HG02884 (cell line): Measurements from ENCODE around the gene PTPRD.

Source experiments
- ATAC-seq: cut with Tn5 transposase; IDR thresholded peaks from one replicate; pipeline ENCODE4 v1.9.1; 2021; ENCODE audit warnings: mild to moderate bottlenecking, moderate library complexity; ENCODE audit not compliant: unreplicated experiment

PTPRD gene

GRCh38 chr9:10055886-10056395 lies 556.9 kb downstream of the PTPRD start:
- ATAC-seq, result no peak

- ATAC-seq, result no peak
These were observed 558.3 kb downstream of the PTPRD start for GRCh38 chr9:10054456-10054855.

GRCh38 chr9:10052916-10053315 lies 559.9 kb downstream of the PTPRD start:
- ATAC-seq, result no peak

GRCh38 chr9:10052181-10052580 lies 560.6 kb downstream of the PTPRD start:
- no peak for ATAC-seq

GRCh38 chr9:10050016-10050415 lies 562.8 kb downstream of the PTPRD start:
- ATAC-seq, result no peak

- no peak for ATAC-seq
These were observed 563.8 kb downstream of the PTPRD start for GRCh38 chr9:10048994-10049393.

GRCh38 chr9:10045598-10045997 lies 567.2 kb downstream of the PTPRD start:
- ATAC-seq, result no peak

- no peak for ATAC-seq
These were observed 571.0 kb downstream of the PTPRD start for GRCh38 chr9:10041726-10042229.

- ATAC-seq, result no peak
These were observed 576.7 kb downstream of the PTPRD start for GRCh38 chr9:10036095-10036494.

GRCh38 chr9:10032166-10032565 lies 580.6 kb downstream of the PTPRD start:
- ATAC-seq, result no peak

- no peak for ATAC-seq
These were observed 586.3 kb downstream of the PTPRD start for GRCh38 chr9:10026443-10026984.

GRCh38 chr9:10015755-10016154 lies 597.0 kb downstream of the PTPRD start:
- no peak for ATAC-seq

- ATAC-seq, result no peak
These were observed 597.9 kb downstream of the PTPRD start for GRCh38 chr9:10014889-10015288.

- ATAC-seq, result no peak
These were observed 603.4 kb downstream of the PTPRD start for GRCh38 chr9:10009401-10009800.

GRCh38 chr9:10008101-10008799 lies 604.6 kb downstream of the PTPRD start:
- no peak for ATAC-seq

- no peak for ATAC-seq
These were observed 605.4 kb downstream of the PTPRD start for GRCh38 chr9:10007356-10007755.

GRCh38 chr9:10005206-10005605 lies 607.6 kb downstream of the PTPRD start:
- ATAC-seq, result no peak

GRCh38 chr9:10003047-10003446 lies 609.8 kb downstream of the PTPRD start:
- no peak for ATAC-seq

- no peak for ATAC-seq
These were observed 612.1 kb downstream of the PTPRD start for GRCh38 chr9:10000669-10001068.

GRCh38 chr9:9998491-9999287 lies 614.1 kb downstream of the PTPRD start:
- ATAC-seq, result no peak

GRCh38 chr9:9997585-9997984 lies 615.2 kb downstream of the PTPRD start:
- ATAC-seq, result no peak

GRCh38 chr9:9996259-9996658 lies 616.5 kb downstream of the PTPRD start:
- ATAC-seq, result no peak
